IMR-90 (cell line): ENCODE data around the gene E4F1. TPM values are rescaled to one million over a fixed set of nuclear protein-coding genes. Genes with fewer than 3 reads are reported as not detected.

Experiments used
- ATAC-seq: fragments of 200-7000 bp; cut with Tn5 transposase; 2 replicates; pipeline ENCODE4 v1.9.1; 2020; ENCODE audit warnings: low read depth, mild to moderate bottlenecking, moderate library complexity
- BruUV-seq: library from RNA; stranded (reverse); fragments of 400-500 nt; replicated peaks from 2 replicates; lab custom pipeline; 2021; lab: Mats Ljungman, UMichigan
- CTCF ChIA-PET: fragments of 300-600 bp; formaldehyde crosslinking; extraction: SDS; loops from one replicate; lab custom pipeline; 2021; ENCODE audit warnings: antibody characterized with exemption; lab: Yijun Ruan, JAX
- POLR2A ChIA-PET: fragments of 300-600 bp; sonication (Branson Sonifier 250); formaldehyde crosslinking; loops from one replicate; lab custom pipeline; 2022; ENCODE audit warnings: antibody characterized with exemption; ENCODE audit not compliant: unreplicated experiment; lab: Charles Lee
- DNase-seq: peaks from one replicate; pipeline ENCODE4 v3.0.0; 2013
- H2AFZ ChIP-seq: replicated peaks from 2 replicates; pipeline ENCODE3; 2013; ENCODE audit warnings: low read length, mild to moderate bottlenecking; ENCODE audit not compliant: poor library complexity
- H2AK5ac ChIP-seq: 2 replicates; pipeline ENCODE4 v1.6.1; 2013; ENCODE audit warnings: low read depth, low read length, inconsistent platforms
- H2AK9ac ChIP-seq: replicated peaks from 2 replicates; pipeline ENCODE3; 2013; ENCODE audit warnings: mild to moderate bottlenecking, low read depth, low read length, moderate library complexity; ENCODE audit not compliant: poor library complexity
- H2BK120ac ChIP-seq: 2 replicates; pipeline ENCODE4 v1.6.1; 2013; ENCODE audit warnings: low read depth, low read length, inconsistent platforms
- H2BK15ac ChIP-seq: 3 replicates; pipeline ENCODE4 v1.6.1; 2013; ENCODE audit warnings: low read depth, low read length, inconsistent platforms
- H2BK20ac ChIP-seq: 2 replicates; pipeline ENCODE4 v1.6.1; 2013; ENCODE audit warnings: low read depth, mild to moderate bottlenecking, inconsistent platforms, low read length, moderate library complexity
- H2BK5ac ChIP-seq: 2 replicates; pipeline ENCODE4 v1.6.1; 2013; ENCODE audit warnings: mild to moderate bottlenecking, low read depth, low read length, inconsistent platforms; ENCODE audit not compliant: poor library complexity, severe bottlenecking
- H3K14ac ChIP-seq: replicated peaks from 2 replicates; pipeline ENCODE4 v1.6.1; 2013; ENCODE audit warnings: low read depth, low read length, inconsistent platforms
- H3K18ac ChIP-seq: 2 replicates; pipeline ENCODE4 v1.6.1; 2013; ENCODE audit warnings: low read depth, low read length, control low read depth
- H3K23ac ChIP-seq: 2 replicates; pipeline ENCODE4 v1.6.1; 2013; ENCODE audit warnings: low read depth, low read length, inconsistent platforms
- H3K27ac ChIP-seq: 2 replicates; pipeline ENCODE4 v1.5.1; 2013; ENCODE audit warnings: mild to moderate bottlenecking, control low read depth, low read length; ENCODE audit not compliant: insufficient read depth
- H3K27me3 ChIP-seq: 2 replicates; pipeline ENCODE4 v1.6.1; 2013; ENCODE audit warnings: low read length; ENCODE audit not compliant: control insufficient read depth, insufficient read depth
- H3K36me3 ChIP-seq: 2 replicates; pipeline ENCODE4 v1.6.1; 2013; ENCODE audit warnings: low read length, mixed read lengths; ENCODE audit not compliant: control insufficient read depth, insufficient read depth
- H3K4ac ChIP-seq: 2 replicates; pipeline ENCODE4 v1.6.1; 2013; ENCODE audit warnings: low read depth, low read length, inconsistent platforms
- H3K4me1 ChIP-seq: 2 replicates; pipeline ENCODE4 v1.6.1; 2013; ENCODE audit warnings: low read length, mixed read lengths; ENCODE audit not compliant: control insufficient read depth, insufficient read depth
- H3K4me2 ChIP-seq: 2 replicates; pipeline ENCODE4 v1.6.1; 2013; ENCODE audit warnings: low read depth, mild to moderate bottlenecking, control low read depth, low read length, moderate library complexity
- H3K4me3 ChIP-seq: 2 replicates; pipeline ENCODE4 v1.5.1; 2013; ENCODE audit warnings: low read depth, mild to moderate bottlenecking, control low read depth, low read length, moderate library complexity; ENCODE audit not compliant: insufficient read depth
- H3K56ac ChIP-seq: 2 replicates; pipeline ENCODE4 v1.6.1; 2013; ENCODE audit warnings: low read length, inconsistent platforms; ENCODE audit not compliant: insufficient read depth; ENCODE audit errors: extremely low read depth
- H3K79me1 ChIP-seq, 2 experiments: 2 replicates each; pipeline ENCODE4 v1.6.1; 2013; ENCODE audit warnings: low read length in 2 of 2, inconsistent platforms in 1 of 2, low read depth in 1 of 2
- H3K9ac ChIP-seq: 2 replicates; pipeline ENCODE4 v1.6.1; 2013; ENCODE audit warnings: low read depth, low read length, control low read depth
- H3K9me1 ChIP-seq: 2 replicates; pipeline ENCODE4 v1.6.1; 2013; ENCODE audit warnings: low read length, inconsistent platforms; ENCODE audit not compliant: insufficient read depth
- H3K9me3 ChIP-seq: 2 replicates; pipeline ENCODE4 v1.6.1; 2013; ENCODE audit warnings: low read length; ENCODE audit not compliant: control insufficient read depth, insufficient read depth
- H4K20me1 ChIP-seq: 2 replicates; pipeline ENCODE4 v1.6.1; 2013; ENCODE audit warnings: low read length, inconsistent platforms; ENCODE audit not compliant: insufficient read depth
- H4K5ac ChIP-seq: 2 replicates; pipeline ENCODE4 v1.6.1; 2013; ENCODE audit warnings: mild to moderate bottlenecking, low read depth, low read length, control low read depth
- H4K8ac ChIP-seq, 2 experiments: 2 replicates each; pipeline ENCODE4 v1.6.1; 2013; ENCODE audit warnings: low read depth in 2 of 2, low read length in 2 of 2, control low read depth in 1 of 2, inconsistent platforms in 1 of 2
- H4K91ac ChIP-seq: 2 replicates; pipeline ENCODE4 v1.6.1; 2013; ENCODE audit warnings: low read depth, low read length, inconsistent platforms; ENCODE audit not compliant: insufficient read depth
- CEBPB ChIP-seq: IDR thresholded peaks from 2 replicates; pipeline ENCODE4 v1.6.1; 2012; ENCODE audit warnings: low read depth, low read length, improper control_type of control experiment
- MXI1 ChIP-seq: IDR thresholded peaks from 2 replicates; pipeline ENCODE4 v1.6.1; 2012; ENCODE audit warnings: low read depth, mild to moderate bottlenecking, low read length, moderate library complexity, borderline replicate concordance
- RAD21 ChIP-seq: IDR thresholded peaks from 2 replicates; pipeline ENCODE4 v1.6.1; 2012; ENCODE audit warnings: low read length, improper control_type of control experiment
- RFX5 ChIP-seq: IDR thresholded peaks from 2 replicates; pipeline ENCODE4 v1.8.0; 2012; ENCODE audit warnings: low read depth, mild to moderate bottlenecking, low read length, moderate library complexity
- WGBS, 2 experiments: methylation state at CpG; one replicate each; pipeline versions ENCODE4 v1.1.5 to v1.1.7; 2013; ENCODE audit warnings: missing lambda C conversion rate in 2 of 2; ENCODE audit not compliant: insufficient read length in 1 of 2; ENCODE audit errors: extremely low coverage in 2 of 2; 5-methylcytosine and 5-hydroxymethylcytosine counted together
- dilution Hi-C: fragments of 300-500 bp; cut with HindIII; formaldehyde crosslinking; loops from one replicate; pipeline ENCODE4 v1.14.3; 2018; ENCODE audit warnings: low sequenced_read_pairs; ENCODE audit not compliant: unreplicated experiment
- in situ Hi-C: fragments of 300-500 bp; cut with MboI; formaldehyde crosslinking; loops from 3 replicates; pipeline ENCODE4 v1.14.3; 2019; ENCODE audit warnings: low sequenced_read_pairs, inconsistent platforms, mixed read lengths
- intact Hi-C: fragments of 100-400 bp; cut with micrococcal nuclease; formaldehyde crosslinking; loops from 2 replicates; pipeline ENCODE4 v1.10.0; 2022
- polyA plus RNA-seq, 3 experiments: library from polyadenylated mRNA; depleted of rRNA; stranded (reverse); fragments of >200 nt; gene quantifications; 2 replicates each; pipeline ENCODE4 v1.2.3, GENCODE V29; 2012; ENCODE audit warnings: low replicate concordance in 1 of 3
- total RNA-seq: library from RNA; depleted of rRNA; stranded (reverse); fragments of >200 nt; gene quantifications from 2 replicates; pipeline ENCODE4 v1.2.3, GENCODE V29; 2012
- TF ChIP-seq, protein P1 (sequence below): conservative IDR thresholded peaks from 2 replicates; pipeline ENCODE4 v1.5.1; 2012; ENCODE audit warnings: mild to moderate bottlenecking, low read depth, low read length, improper control_type of control experiment

The E4F1 gene
- total and polyA plus RNA-seq, 2 of the 4 experiments (the other 2 are of a cell fraction) = 13.1 to 33.0 TPM

DNA sequence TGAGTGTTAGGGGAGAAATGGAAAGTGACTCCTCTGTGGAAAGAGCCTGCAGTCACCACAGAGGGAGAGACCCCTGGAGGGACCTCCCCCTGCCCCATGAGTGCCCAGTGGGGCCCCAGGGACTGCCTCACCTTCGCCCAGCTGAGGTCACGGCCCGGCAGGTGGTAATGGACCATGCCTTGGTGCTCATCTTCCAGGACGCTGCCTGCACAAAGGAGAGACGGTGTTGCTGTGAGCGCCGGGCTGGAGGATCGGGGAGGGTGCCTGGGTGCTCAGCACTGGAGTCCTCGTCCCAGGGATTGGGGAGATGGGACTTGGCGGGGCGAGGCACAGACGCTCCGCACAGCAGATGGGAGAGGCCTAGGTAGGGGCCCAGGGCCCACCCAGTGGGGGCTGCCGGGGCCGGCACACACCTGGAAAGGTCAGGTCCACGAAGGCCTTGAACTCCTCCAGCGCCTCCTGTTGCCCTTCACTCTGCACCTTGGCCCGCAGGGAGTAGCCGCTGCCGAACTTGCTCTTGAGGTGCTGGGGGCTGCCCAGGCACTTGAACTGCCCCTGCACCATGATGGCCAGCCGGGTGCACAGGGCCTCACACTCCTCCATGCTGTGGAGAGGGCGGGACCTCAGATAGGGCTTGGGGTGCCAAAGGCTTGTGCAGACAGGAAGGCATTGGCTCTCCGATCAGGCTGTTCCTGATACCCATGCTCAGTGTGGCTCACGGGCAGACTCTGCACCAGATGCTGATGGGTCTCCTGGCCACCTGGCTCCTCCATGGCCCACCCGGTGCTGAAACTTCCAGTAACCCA lies 54.3 kb downstream of the E4F1 start:
- Histone ChIP-seq H3K23ac (no peak overlapping the region), H3K56ac (no peak overlapping the region), H4K8ac (no peak overlapping the region), H3K18ac (no peak overlapping the region), H3K9ac (no peak overlapping the region), H2BK120ac (no peak overlapping the region), H4K20me1 (0 out of 2 replicates have a peak, but pooled peaks cover 3% of the 10 kb centered on the region), H2BK5ac (no peak overlapping the region), H3K36me3 (peaks cover 3% of the 10 kb centered on the region; the same call in 1 of the 2 replicates), H3K14ac (no peak overlapping the region), H2BK15ac (no peak overlapping the region), H2AK9ac (no peak overlapping the region), H4K5ac (no peak overlapping the region), H3K4ac (no peak overlapping the region), H3K4me2 (no peak overlapping the region), H3K27me3 (peaks cover 33% of the 10 kb centered on the region), H2AK5ac (no peak overlapping the region), H2BK20ac (no peak overlapping the region), H3K9me3 (no peaks in the 10 kb centered on the region), H3K27ac (no peak overlapping the region), H3K9me1 (no peaks in the 10 kb centered on the region; the same call in 1 of the 2 replicates), H2AFZ (no peak overlapping the region), H3K79me1 (no peaks in the 10 kb centered on the region), H3K4me1 (no peaks in the 10 kb centered on the region), H3K4me3 (no peak overlapping the region), H4K91ac (no peak overlapping the region)
- ChIA-PET POLR2A (no interaction called here), CTCF (no interaction called here)
- ATAC-seq (no peak), DNase-seq (no peak)
- WGBS, 2 experiments = 65% methylated on average over 11 of the region's 25 CpGs; no CpG with 5 or more reads in 1 of the 2 experiments
- TF ChIP-seq, protein P1, sequence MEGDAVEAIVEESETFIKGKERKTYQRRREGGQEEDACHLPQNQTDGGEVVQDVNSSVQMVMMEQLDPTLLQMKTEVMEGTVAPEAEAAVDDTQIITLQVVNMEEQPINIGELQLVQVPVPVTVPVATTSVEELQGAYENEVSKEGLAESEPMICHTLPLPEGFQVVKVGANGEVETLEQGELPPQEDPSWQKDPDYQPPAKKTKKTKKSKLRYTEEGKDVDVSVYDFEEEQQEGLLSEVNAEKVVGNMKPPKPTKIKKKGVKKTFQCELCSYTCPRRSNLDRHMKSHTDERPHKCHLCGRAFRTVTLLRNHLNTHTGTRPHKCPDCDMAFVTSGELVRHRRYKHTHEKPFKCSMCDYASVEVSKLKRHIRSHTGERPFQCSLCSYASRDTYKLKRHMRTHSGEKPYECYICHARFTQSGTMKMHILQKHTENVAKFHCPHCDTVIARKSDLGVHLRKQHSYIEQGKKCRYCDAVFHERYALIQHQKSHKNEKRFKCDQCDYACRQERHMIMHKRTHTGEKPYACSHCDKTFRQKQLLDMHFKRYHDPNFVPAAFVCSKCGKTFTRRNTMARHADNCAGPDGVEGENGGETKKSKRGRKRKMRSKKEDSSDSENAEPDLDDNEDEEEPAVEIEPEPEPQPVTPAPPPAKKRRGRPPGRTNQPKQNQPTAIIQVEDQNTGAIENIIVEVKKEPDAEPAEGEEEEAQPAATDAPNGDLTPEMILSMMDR = no peak
- TF ChIP-seq RAD21 (no peak), MXI1 (no peak), RFX5 (no peak), CEBPB (no peak)
- in situ Hi-C loops (loop anchor here (10.0 kb wide), 1 partner anchor 147 kb away; the partner anchor contains the start of gene CCNF), dilution Hi-C loops (no loop called here), intact Hi-C loops (no loop called here)
- no TSS peak for BruUV-seq
